Peyer's patch (tissue), 4 donors: ENCODE data around the gene LGMN.

Experiments used
- POLR2A ChIP-seq, 2 donors: fragments of 450-650 bp; IDR thresholded peaks; one replicate each; pipeline ENCODE4 v1.5.1; 2017; ENCODE audit warnings: antibody characterized with exemption in 2 of 2, mild to moderate bottlenecking in 2 of 2, moderate library complexity in 2 of 2
- TF ChIP-seq, protein P1 (sequence below), 6 experiments: fragments of 450-650 bp in 4 of 6; fragments of 200-600 bp in 2 of 6; sonication (generic) in 1 of 6; IDR thresholded peaks; one replicate each; pipeline ENCODE4 v1.5.1; 2017 to 2019; ENCODE audit warnings: antibody characterized with exemption in 6 of 6, mild to moderate bottlenecking in 3 of 6, moderate library complexity in 1 of 6

- TF ChIP-seq, protein P1, sequence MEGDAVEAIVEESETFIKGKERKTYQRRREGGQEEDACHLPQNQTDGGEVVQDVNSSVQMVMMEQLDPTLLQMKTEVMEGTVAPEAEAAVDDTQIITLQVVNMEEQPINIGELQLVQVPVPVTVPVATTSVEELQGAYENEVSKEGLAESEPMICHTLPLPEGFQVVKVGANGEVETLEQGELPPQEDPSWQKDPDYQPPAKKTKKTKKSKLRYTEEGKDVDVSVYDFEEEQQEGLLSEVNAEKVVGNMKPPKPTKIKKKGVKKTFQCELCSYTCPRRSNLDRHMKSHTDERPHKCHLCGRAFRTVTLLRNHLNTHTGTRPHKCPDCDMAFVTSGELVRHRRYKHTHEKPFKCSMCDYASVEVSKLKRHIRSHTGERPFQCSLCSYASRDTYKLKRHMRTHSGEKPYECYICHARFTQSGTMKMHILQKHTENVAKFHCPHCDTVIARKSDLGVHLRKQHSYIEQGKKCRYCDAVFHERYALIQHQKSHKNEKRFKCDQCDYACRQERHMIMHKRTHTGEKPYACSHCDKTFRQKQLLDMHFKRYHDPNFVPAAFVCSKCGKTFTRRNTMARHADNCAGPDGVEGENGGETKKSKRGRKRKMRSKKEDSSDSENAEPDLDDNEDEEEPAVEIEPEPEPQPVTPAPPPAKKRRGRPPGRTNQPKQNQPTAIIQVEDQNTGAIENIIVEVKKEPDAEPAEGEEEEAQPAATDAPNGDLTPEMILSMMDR (IDR thresholded peaks at IDR 0.05), result no peak
- no peak for TF ChIP-seq POLR2A (IDR thresholded peaks at IDR 0.05)
These were observed 13.1 kb downstream of the LGMN start for GRCh38 chr14:92735344-92735743.
